ENCODE measurements around the gene EFCAB11.
"Not testable (repeated sequence)": the region's sequence is repeated elsewhere in the genome, so short reads cannot be mapped to it uniquely, and the experiment has no call there.

The EFCAB11 gene

GRCh38 chr14:89910691-89911009 lies 43.9 kb downstream of the EFCAB11 start:
- no peak for DNase-seq

- DNase-seq, result no peak
These were observed 44.9 kb downstream of the EFCAB11 start for GRCh38 chr14:89909586-89909985.

DNA sequence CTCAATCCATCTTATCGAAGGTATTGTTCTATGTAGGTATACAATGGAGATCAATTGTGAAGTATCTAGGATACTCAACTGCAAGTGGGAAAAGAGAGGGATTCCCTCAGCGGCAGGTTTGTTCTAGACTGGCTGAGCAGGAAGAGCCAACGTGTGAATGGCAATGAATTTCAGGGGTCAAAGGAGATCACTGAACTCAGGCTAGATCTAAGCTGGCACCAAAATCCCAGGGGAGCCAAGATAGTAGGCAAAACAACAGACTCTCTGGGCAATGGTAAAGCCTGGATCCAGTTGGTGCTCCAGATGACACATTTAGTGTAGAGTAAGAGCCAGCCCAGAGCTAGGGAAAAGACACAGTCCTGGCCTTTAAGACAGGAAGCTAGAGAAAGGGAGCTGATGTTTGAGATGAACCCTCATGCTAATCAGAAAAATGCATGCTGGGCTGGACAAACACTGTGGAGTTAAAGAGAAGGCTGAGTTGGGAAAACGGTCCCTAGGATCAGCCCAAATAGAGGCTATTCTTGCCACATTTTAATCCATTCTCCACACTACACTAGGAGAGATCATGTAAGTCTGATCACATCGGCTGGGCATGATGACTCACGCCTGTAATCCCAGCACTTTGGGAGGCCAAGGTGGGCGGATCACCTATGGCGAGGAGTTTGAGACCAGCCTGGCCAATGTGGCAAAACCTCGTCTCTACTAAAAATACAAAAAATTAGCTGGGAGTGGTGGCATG lies 45.6 kb downstream of the EFCAB11 start:
- DNase-seq, result no peak

DNA sequence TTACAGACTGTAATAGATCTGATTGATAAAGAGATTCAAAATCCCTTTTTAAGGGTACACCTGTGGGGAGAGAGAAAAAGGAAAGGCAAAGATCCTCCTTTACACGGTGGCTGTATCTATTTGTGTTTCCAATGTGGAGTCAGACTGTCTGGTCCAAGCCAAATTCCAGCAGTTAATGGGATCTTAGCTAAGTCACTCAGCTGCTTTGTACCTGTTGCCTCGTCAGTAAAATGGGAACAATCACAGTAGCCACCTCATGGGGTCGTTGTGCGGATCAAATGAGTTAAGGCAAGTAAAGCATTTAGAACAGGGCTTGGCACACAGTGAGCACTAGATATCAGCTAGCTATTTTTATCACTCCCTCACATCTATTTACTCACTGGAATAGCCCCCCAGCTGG lies 46.9 kb downstream of the EFCAB11 start:
- DNase-seq, result no peak

- DNase-seq, result no peak
These were observed 48.5 kb downstream of the EFCAB11 start for GRCh38 chr14:89906000-89906399.

GRCh38 chr14:89903340-89903952 lies 51.1 kb downstream of the EFCAB11 start:
- DNase-seq, result no peak

DNA sequence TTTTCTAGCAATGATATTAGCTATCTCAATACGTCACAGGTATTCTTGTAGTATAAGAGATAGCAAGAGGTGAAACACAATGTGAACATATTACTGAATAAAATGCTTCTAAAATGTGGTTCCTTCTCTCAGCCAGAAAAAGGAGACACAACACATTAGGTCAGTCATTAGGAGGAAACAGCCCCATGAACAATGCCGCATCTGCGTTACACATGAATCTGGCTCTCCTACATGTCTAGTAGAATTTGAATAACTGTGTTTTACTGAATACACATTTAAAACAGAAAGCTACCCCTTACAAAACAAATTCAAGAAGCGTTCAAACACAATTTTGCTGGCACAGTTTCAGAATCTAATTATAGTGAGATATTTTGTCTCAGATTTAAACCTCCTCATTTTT lies 51.6 kb downstream of the EFCAB11 start:
- DNase-seq, result no peak

DNA sequence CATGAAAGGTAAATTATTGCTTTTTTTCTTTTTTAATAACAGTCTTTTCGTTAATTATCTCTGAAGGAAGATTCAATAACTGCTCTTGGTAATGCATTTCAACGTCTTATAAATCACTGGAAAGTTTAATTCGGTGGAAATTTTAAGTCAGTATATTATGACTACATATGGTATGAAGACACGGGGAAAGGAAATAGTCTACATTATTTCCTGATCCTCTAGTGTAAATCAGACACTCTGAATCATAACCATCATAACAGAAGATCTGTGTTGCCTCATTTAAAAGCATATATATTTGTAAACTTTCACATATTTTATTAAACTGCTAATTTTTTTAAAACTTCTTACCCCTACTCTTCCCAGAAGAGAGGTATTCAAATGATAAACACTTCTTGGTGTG lies 53.7 kb downstream of the EFCAB11 start:
- DNase-seq, result peak; percentile 21

- no peak for DNase-seq
These were observed 54.4 kb downstream of the EFCAB11 start for GRCh38 chr14:89899917-89900663.

DNA sequence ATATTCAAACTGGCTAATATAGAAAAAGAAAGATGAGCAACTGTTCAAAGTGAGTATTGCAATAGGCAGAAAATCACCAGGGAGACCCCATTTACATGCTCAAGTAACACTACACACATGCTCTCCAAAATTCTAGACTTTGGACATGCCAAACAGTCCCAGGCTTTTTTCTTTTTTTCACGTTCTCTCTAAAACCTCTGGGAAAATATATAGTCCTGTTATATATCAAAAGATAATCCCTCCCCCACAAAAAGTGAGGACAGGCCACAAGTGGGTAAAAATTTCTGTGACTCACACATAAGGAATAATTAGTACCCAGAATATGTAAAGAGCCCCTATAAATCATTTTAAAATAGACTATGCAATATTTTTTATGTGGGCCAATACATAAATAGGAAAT lies 55.2 kb downstream of the EFCAB11 start:
- DNase-seq, result no peak

GRCh38 chr14:89893388-89893787 lies 61.1 kb downstream of the EFCAB11 start:
- DNase-seq, result not testable (repeated sequence)

DNA sequence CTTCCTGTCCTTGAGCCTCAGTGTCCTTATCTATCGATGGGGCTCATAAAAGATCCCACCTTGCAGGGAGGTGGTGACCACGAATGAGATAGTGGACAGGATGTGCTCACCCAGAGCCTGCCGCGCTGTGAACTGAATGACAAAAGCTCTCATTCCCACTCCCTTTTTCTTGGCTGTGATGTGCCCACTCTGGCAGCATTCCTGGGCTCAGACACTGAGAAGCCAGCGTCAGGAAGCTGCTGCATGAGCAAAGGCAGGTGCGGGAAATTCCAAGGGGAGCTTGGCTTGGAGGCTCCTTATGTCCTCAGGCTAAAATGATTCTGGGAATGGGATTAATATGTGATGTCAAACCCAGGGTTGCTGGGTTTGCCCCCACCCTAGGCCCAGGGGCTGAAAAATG lies 61.6 kb downstream of the EFCAB11 start:
- DNase-seq, result no peak

- not testable (repeated sequence) for DNase-seq
These were observed 62.8 kb downstream of the EFCAB11 start for GRCh38 chr14:89891721-89892120.

DNA sequence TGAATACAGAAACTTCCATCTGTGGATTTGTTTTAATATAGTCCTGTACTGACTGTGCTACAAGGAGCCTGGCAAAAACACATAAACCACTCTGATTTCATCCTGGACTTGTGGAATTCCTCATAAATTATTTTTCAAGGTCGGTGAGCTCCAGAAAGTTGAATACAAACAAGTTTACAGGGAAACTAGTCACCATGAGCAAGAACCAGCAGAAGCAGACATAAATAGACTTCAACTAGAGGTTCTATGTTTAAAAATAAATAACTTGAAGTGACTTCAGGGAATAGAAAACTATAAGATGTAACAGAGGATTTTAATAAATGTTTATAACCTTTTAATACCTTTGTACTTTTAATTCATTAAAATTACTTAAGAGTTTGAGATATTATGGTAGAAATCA lies 63.5 kb downstream of the EFCAB11 start:
- DNase-seq, result no peak

DNA sequence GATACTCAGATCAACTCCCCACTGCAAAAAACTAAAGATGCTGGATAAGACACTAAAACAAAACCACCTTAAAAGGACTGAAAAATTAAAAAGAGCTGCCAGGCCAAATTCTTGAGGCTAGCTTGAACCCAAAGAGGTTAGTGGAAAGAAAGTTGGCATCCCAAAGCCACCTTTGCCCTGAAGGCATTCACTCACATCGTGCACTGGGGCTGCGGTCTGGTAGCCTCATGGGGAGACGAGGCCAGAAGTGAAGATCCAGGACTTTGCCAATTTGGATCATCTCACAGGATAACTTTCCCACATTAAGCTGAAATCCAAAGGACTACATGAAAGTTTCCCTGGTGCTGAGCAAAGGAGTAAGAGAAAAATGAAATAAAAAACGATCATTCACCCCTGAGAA lies 63.9 kb downstream of the EFCAB11 start:
- no peak for DNase-seq

DNA sequence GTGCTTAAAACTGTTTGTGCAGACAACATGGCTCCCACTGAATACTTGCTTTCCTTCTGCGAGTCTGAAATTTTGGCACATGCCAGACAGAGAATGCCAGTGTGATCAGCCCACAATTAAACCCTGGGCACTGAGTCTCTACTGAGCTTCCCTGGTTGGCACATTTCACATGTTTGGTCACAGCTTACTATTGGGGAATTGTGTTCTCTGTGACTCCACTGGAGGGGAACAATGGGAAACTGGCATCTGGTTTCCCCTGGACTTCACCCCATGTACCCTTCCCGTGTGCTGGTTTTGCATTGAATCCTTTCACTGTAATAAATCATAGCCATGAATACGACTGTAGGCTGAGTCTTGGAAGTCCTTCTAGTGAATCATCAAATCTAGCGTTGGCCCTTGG lies 64.9 kb downstream of the EFCAB11 start:
- no peak for DNase-seq

DNA sequence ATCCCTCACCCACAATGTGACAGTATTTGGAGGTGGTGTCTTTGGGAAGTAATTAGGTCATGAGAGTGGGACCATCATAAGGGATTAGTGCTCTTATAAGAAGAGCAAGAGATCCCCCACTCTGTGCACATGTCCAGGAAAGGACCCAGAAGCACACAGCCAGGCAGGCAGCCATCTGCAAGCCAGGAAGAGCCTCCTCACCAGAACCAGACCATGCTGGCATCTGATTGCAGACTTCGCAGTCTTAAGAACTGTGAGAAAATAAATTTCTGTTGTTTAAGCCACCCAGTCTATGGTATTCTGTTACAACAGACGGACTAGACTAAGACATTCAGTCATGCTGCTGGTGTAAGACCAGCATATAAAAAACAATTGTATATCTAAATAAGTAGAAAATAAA lies 69.8 kb downstream of the EFCAB11 start:
- no peak for DNase-seq

GRCh38 chr14:89881839-89882238 lies 72.7 kb downstream of the EFCAB11 start:
- no peak for DNase-seq

- DNase-seq, result not testable (repeated sequence)
These were observed 80.4 kb downstream of the EFCAB11 start for GRCh38 chr14:89874091-89874490.

- no peak for DNase-seq
These were observed 84.2 kb downstream of the EFCAB11 start for GRCh38 chr14:89870316-89870715.

GRCh38 chr14:89869606-89870005 lies 84.9 kb downstream of the EFCAB11 start:
- DNase-seq, result no peak

DNA sequence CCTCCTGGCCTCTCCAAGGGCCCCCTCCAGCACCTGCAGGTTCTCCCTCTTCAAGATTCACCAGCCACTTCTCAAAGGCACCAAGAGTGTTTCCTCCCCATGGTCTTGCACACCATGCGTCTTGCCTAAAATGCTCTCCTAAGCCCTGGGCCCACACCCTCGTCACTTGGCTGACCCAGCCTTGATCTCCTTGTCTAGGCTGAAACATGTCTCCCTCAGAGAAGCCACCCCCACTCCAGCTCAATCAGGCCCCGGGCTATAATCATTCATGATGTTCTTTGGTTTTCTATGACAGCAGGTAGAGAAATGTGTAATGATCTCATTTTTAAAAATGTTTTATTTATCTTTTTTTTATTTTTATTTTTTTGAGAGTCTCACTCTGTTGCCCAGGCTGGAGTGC lies 88.1 kb downstream of the EFCAB11 start:
- no peak for DNase-seq

- DNase-seq, result no peak
These were observed 89.4 kb downstream of the EFCAB11 start for GRCh38 chr14:89865153-89865552.

GRCh38 chr14:89862856-89863255 lies 91.7 kb downstream of the EFCAB11 start:
- no peak for DNase-seq
